K562 (cell line): ENCODE measurements around the gene TBC1D17. TPM values are rescaled to one million over a fixed set of nuclear protein-coding genes. Genes with fewer than 3 reads are reported as not detected.

ENCODE experiments used
- ATAC-seq: fragments of 200-7000 bp; cut with Tn5 transposase; 3 replicates; pipeline ENCODE4 v1.9.1; 2020; ENCODE audit warnings: moderate library complexity
- BruUV-seq: library from RNA; stranded (reverse); fragments of 400-500 nt; replicated peaks from 2 replicates; lab custom pipeline; 2021; lab: Mats Ljungman, UMichigan
- CTCF ChIA-PET: fragments of 300-600 bp; formaldehyde crosslinking; extraction: SDS; loops from one replicate; lab custom pipeline; 2021; ENCODE audit warnings: low intra/inter-chr PET ratio; lab: Yijun Ruan, JAX
- POLR2A ChIA-PET: fragments of 300-600, 350-650 bp; sonication (Branson Sonifier 250); formaldehyde crosslinking; extraction: SDS; loops from one replicate; lab custom pipeline; 2021; ENCODE audit warnings: antibody characterized with exemption, inconsistent platforms; lab: Yijun Ruan, JAX
- DNase-seq, 4 experiments: peaks; one replicate each; pipeline versions ENCODE4 v3.0.0 to v3.0.0-alpha.2; 2011 to 2018; ENCODE audit warnings: low spot score in 3 of 4, mixed read lengths in 3 of 4; ENCODE audit errors: extremely low read depth in 1 of 4
- FAIRE-seq: peaks from 2 replicates; lab custom pipeline; 2011; peaks lifted over from hg19 to GRCh38; lab: Jason Lieb, UNC
- H2AFZ ChIP-seq: 2 replicates; pipeline ENCODE4 v1.6.0; 2011; ENCODE audit warnings: low read depth, low read length, control low read depth, inconsistent platforms
- H3K27ac ChIP-seq: fragments of 200-600 bp; 3 replicates; pipeline ENCODE4 v1.8.0; 2011; ENCODE audit warnings: low read depth, mild to moderate bottlenecking, control low read depth, inconsistent platforms, low read length, moderate library complexity, mixed read lengths; ENCODE audit errors: extremely low read depth
- H3K27me3 ChIP-seq, 2 experiments: fragments of 300-600 bp in 1 of 2; 2 replicates in 1 of 2; 3 replicates in 1 of 2; pipeline versions ENCODE4 v1.6.0 to v1.8.0; 2011; ENCODE audit warnings: inconsistent platforms in 2 of 2, low read length in 2 of 2, mild to moderate bottlenecking in 1 of 2, mixed read lengths in 1 of 2, moderate library complexity in 1 of 2; ENCODE audit not compliant: control insufficient read depth in 2 of 2, insufficient read depth in 2 of 2
- H3K36me3 ChIP-seq: fragments of 300-600 bp; 3 replicates; pipeline ENCODE4 v1.8.0; 2011; ENCODE audit warnings: mild to moderate bottlenecking, low read length, inconsistent platforms; ENCODE audit not compliant: control insufficient read depth, insufficient read depth
- H3K4me1 ChIP-seq, 2 experiments: fragments of 200-600 bp in 1 of 2; replicated peaks in 1 of 2; 2 replicates in 1 of 2; 3 replicates in 1 of 2; pipeline versions ENCODE4 v1.5.1 to v1.8.0; 2011; ENCODE audit warnings: inconsistent platforms in 2 of 2, low read length in 2 of 2, mild to moderate bottlenecking in 1 of 2, mixed read lengths in 1 of 2, moderate library complexity in 1 of 2; ENCODE audit not compliant: control insufficient read depth in 2 of 2, insufficient read depth in 2 of 2
- H3K4me2 ChIP-seq: 2 replicates; pipeline ENCODE4 v1.6.1; 2011; ENCODE audit warnings: low read length, control low read depth, inconsistent platforms, mixed read lengths; ENCODE audit not compliant: insufficient read depth
- H3K4me3 ChIP-seq: fragments of 200-600 bp; sonication (generic), shearing (Covaris generic); 2 replicates; pipeline ENCODE4 v1.5.1; 2016; ENCODE audit warnings: control low read depth, inconsistent platforms
- H3K79me2 ChIP-seq: fragments of 200-600 bp; 3 replicates; pipeline ENCODE4 v1.8.0; 2011; ENCODE audit warnings: low read length, inconsistent platforms; ENCODE audit not compliant: control insufficient read depth, insufficient read depth
- H3K9ac ChIP-seq, 2 experiments: 2 replicates each; pipeline versions ENCODE4 v1.6.0 to v1.6.1; 2011; ENCODE audit warnings: low read depth in 2 of 2, low read length in 2 of 2, control low read depth in 1 of 2, inconsistent platforms in 1 of 2, mild to moderate bottlenecking in 1 of 2, mixed read lengths in 1 of 2; ENCODE audit not compliant: insufficient read depth in 1 of 2
- H3K9me1 ChIP-seq: one replicate; pipeline ENCODE4 v1.6.0; 2011; ENCODE audit warnings: inconsistent platforms, mild to moderate bottlenecking, low read length, moderate library complexity; ENCODE audit not compliant: control insufficient read depth, insufficient read depth
- H3K9me3 ChIP-seq: replicated peaks from 2 replicates; pipeline ENCODE4 v1.5.1; 2011; ENCODE audit warnings: low read depth, low read length, inconsistent platforms; ENCODE audit not compliant: control insufficient read depth, insufficient read depth
- H4K20me1 ChIP-seq: replicated peaks from 2 replicates; pipeline ENCODE4 v1.6.1; 2011; ENCODE audit warnings: low read length, inconsistent platforms, mixed read lengths; ENCODE audit not compliant: control insufficient read depth, insufficient read depth
- ARID2 ChIP-seq: fragments of 450-650 bp; IDR thresholded peaks from 2 replicates; pipeline ENCODE4 v1.6.1; 2017; ENCODE audit warnings: antibody characterized with exemption, mild to moderate bottlenecking
- BCOR ChIP-seq: fragments of 450-650 bp; IDR thresholded peaks from 2 replicates; pipeline ENCODE4 v1.6.1; 2016
- BDP1 ChIP-seq: IDR thresholded peaks from 3 replicates; pipeline ENCODE4 v1.6.1; 2011; ENCODE audit not compliant: insufficient read length, insufficient read depth
- CBX3 ChIP-seq, 2 experiments: IDR thresholded peaks; 1 replicate in 1 of 2; 2 replicates in 1 of 2; pipeline ENCODE4 v1.6.1; 2012; ENCODE audit warnings: inconsistent platforms in 2 of 2, low read length in 2 of 2, borderline replicate concordance in 1 of 2, control low read depth in 1 of 2
- RBFOX2 ChIP-seq: fragments of 200-400 bp; formaldehyde crosslinking; IDR thresholded peaks from 2 replicates; pipeline ENCODE4 v1.6.1; 2017; ENCODE audit warnings: low read depth, mild to moderate bottlenecking, low read length, moderate library complexity
- RBM25 ChIP-seq: fragments of 200-400 bp; formaldehyde crosslinking; IDR thresholded peaks from 2 replicates; pipeline ENCODE4 v1.6.1; 2018; ENCODE audit warnings: low read length, low read depth, moderate library complexity; ENCODE audit not compliant: severe bottlenecking
- TRIM28 ChIP-seq: fragments of 450-650 bp; IDR thresholded peaks from 2 replicates; pipeline ENCODE4 v1.6.1; 2017
- WGBS: fragments of 100-300 bp; shearing (Covaris generic); methylation state at CpG from one replicate; pipeline ENCODE4 v1.1.6; 2016; ENCODE audit warnings: low coverage, mixed read lengths; ENCODE audit not compliant: insufficient coverage; ENCODE audit errors: missing lambda C conversion rate; 5-methylcytosine and 5-hydroxymethylcytosine counted together
- in situ Hi-C: fragments of 300-500 bp; cut with MboI; formaldehyde crosslinking; loops from 4 replicates; pipeline ENCODE4 v1.15.0; 2018; ENCODE audit warnings: inconsistent platforms, mixed read lengths
- intact Hi-C: fragments of 100-400 bp; cut with micrococcal nuclease; formaldehyde crosslinking; loops from 2 replicates; pipeline ENCODE4 v1.14.2; 2022
- polyA plus RNA-seq, 8 experiments: library from polyadenylated mRNA; depleted of rRNA in 4 of 8; stranded (reverse) in 5 of 8; unstranded in 3 of 8; fragments of >200 nt; fragmentation: Nextera tagmentation in 2 of 8; fragmentation: Illumina TruSeq in 1 of 8; extraction: Ambion mirVana in 2 of 8; extraction: Trizol in 1 of 8; gene quantifications; 2 replicates each; pipeline versions ENCODE4 v1.2.1 to v1.2.3, GENCODE V29; 2011 to 2014; ENCODE audit warnings: inconsistent platforms in 1 of 8, missing spikeins in 1 of 8
- total RNA-seq, 7 experiments: library from RNA; depleted of rRNA in 6 of 7; stranded (reverse); fragments of >200 nt in 6 of 7; fragmentation: Illumina TruSeq in 2 of 7; extraction: Trizol in 2 of 7; gene quantifications; 2 replicates each; pipeline versions ENCODE4 v1.2.1 to v1.2.3, GENCODE V29; 2011 to 2021; ENCODE audit warnings: low replicate concordance in 1 of 7

The TBC1D17 gene
- total and polyA plus RNA-seq, 9 of the 15 experiments (the other 6 are each of a cell fraction or from before 2014, with no cell fraction given): 0.42 to 16.0 (median 3.8) TPM

- CTCF ChIA-PET: no interaction called here
- FAIRE-seq: no peak
- Histone ChIP-seq H3K9ac (no peak overlapping the region), H3K4me2 (no peak overlapping the region), H3K27me3 (no peaks in the 10 kb centered on the region), H3K9me1 (no peaks in the 10 kb centered on the region), H3K4me3 (no peak overlapping the region), H3K9me3 (no peaks in the 10 kb centered on the region), H3K27ac (no peak overlapping the region), H3K36me3 (peaks cover 55% of the 10 kb centered on the region), H3K79me2 (peaks cover 2% of the 10 kb centered on the region), H3K4me1 (peaks cover 6 to 61% of the 10 kb centered on the region in 2 experiments; a peak in 3 of 5 replicates), H4K20me1 (no peaks in the 10 kb centered on the region), H2AFZ (no peak overlapping the region)
- 91% methylated on average over 5 of the region's 5 CpGs for WGBS
- intact Hi-C loops (no loop called here), in situ Hi-C loops (no loop called here)
- ATAC-seq: no peak
- BruUV-seq: no TSS peak
- POLR2A ChIA-PET: no interaction called here
- 0 out of 2 replicates have a peak, but pooled peaks have one; percentile 12 for TF ChIP-seq BCOR
- TF ChIP-seq RBM25: peak; percentile 78
- TF ChIP-seq BDP1: no peak
- 0 out of 2 replicates have a peak, but pooled peaks have one; percentile 49 for TF ChIP-seq TRIM28
- TF ChIP-seq CBX3 (IDR thresholded peaks at IDR 0.05; ENCODE audit: borderline replicate concordance in 1 of 2, low read length in 2 of 2): 0 out of 3 replicates have a peak, but pooled peaks of 1 of the 2 experiments have one; percentile 48
- no peak for DNase-seq
These were observed 5.6 kb downstream of the TBC1D17 start for GRCh38 chr19:49883094-49883493.

- no peaks in the 10 kb centered on the region for H3K9me1 ChIP-seq
- H3K9me3 ChIP-seq: no peaks in the 10 kb centered on the region
- 0 out of 4 replicates have a peak overlapping the region, but pooled peaks of 1 of the 2 experiments have one; percentile 77 for H3K9ac ChIP-seq
- H3K4me2 ChIP-seq: no peak overlapping the region
- no peak for DNase-seq
- intact Hi-C loops: no loop called here
- H3K4me3 ChIP-seq: no peak overlapping the region
- H2AFZ ChIP-seq: no peak overlapping the region
- TF ChIP-seq RBFOX2: peak; percentile 27; the same call in 1 of the 2 replicates
- TF ChIP-seq ARID2: no peak
- WGBS: 90% methylated on average over 18 of the region's 18 CpGs
- no TSS peak for BruUV-seq
- H4K20me1 ChIP-seq: no peaks in the 10 kb centered on the region
- peaks cover 6 to 60% of the 10 kb centered on the region in 2 experiments; a peak in 3 of 5 replicates for H3K4me1 ChIP-seq
- no peak for ATAC-seq
- H3K27me3 ChIP-seq: no peaks in the 10 kb centered on the region
- POLR2A ChIA-PET: interaction anchor here (0.6 kb wide), 1 partner anchor 26 kb away, joined by 3 read pairs; no protein-coding TSS in a partner anchor
- no peak for FAIRE-seq
- CTCF ChIA-PET: no interaction called here
- in situ Hi-C loops: no loop called here
- H3K27ac ChIP-seq: no peak overlapping the region
- no peaks in the 10 kb centered on the region for H3K79me2 ChIP-seq
- H3K36me3 ChIP-seq: peaks cover 55% of the 10 kb centered on the region
These were observed 6.6 kb downstream of the TBC1D17 start for GRCh38 chr19:49884109-49884508.
